Measurements from ENCODE around the gene DUSP1. TPM values are rescaled to one million over a fixed set of nuclear protein-coding genes. Genes with fewer than 3 reads are reported as not detected.

The DUSP1 gene
- total RNA-seq, 1 experiment from 2014 or later: 16.6 TPM

GRCh38 chr5:172723508-172723907, 47.5 kb downstream of the DUSP1 start:
- no peak for DNase-seq (ENCODE audit: low read depth, low spot score)
- intact Hi-C loops (cut with micrococcal nuclease): no loop called here
- TF ChIP-seq EZH2 (IDR thresholded peaks at IDR 0.05) (no peak), ATF3 (IDR thresholded peaks at IDR 0.05) (no peak), ZBTB33 (IDR thresholded peaks at IDR 0.05; ENCODE audit: extremely low read depth, insufficient replicate concordance, low read length) (no peak), ELF1 (IDR thresholded peaks at IDR 0.05; ENCODE audit: borderline replicate concordance, low read depth) (no peak), YY1 (IDR thresholded peaks at IDR 0.05; ENCODE audit: extremely low read depth, insufficient replicate concordance, low read depth, low read length) (no peak), SIN3A (IDR thresholded peaks at IDR 0.05; ENCODE audit: low read depth) (no peak), CEBPB (IDR thresholded peaks at IDR 0.05; ENCODE audit: low read depth) (no peak), POLR2A (IDR thresholded peaks at IDR 0.05; ENCODE audit: borderline replicate concordance, extremely low read depth, insufficient read depth, insufficient read length) (no peak), JUND (IDR thresholded peaks at IDR 0.05) (no peak), FOSL1 (IDR thresholded peaks at IDR 0.05; ENCODE audit: low read depth) (no peak), TCF7L2 (IDR thresholded peaks at IDR 0.05; ENCODE audit: borderline replicate concordance, extremely low read depth, insufficient read depth, insufficient read length) (no peak), ZNF274 (IDR thresholded peaks at IDR 0.05; ENCODE audit: low read depth, low read length) (no peak), EGR1 (IDR thresholded peaks at IDR 0.05; ENCODE audit: low read depth) (no peak), EZH2phosphoT487 (IDR thresholded peaks at IDR 0.05; ENCODE audit: borderline replicate concordance) (no peak), POLR2AphosphoS5 (IDR thresholded peaks at IDR 0.05; ENCODE audit: low read depth, low read length) (no peak), SRF (IDR thresholded peaks at IDR 0.05; ENCODE audit: low read depth) (no peak)
- POLR2A ChIA-PET: interaction anchor here (1.6 kb wide), 1 partner anchor 47 kb away, joined by 6 read pairs; the partner anchor contains the start of gene DUSP1
- H2AFZ ChIP-seq (ENCODE audit: low read depth, low read length, poor library complexity, severe bottlenecking): no peak overlapping the region
- H3K4me2 ChIP-seq (ENCODE audit: low read length): no peak overlapping the region
- BruUV-seq (replicated peaks): no TSS peak
- H3K4me1 ChIP-seq (ENCODE audit: control insufficient read depth in 1 of 2, insufficient read depth in 2 of 2, low read length in 2 of 2): no peaks in the 10 kb centered on the region
- H4K20me1 ChIP-seq (ENCODE audit: insufficient read depth): no peaks in the 10 kb centered on the region
- H3K27ac ChIP-seq (ENCODE audit: low read depth, low read length): no peak overlapping the region
- RAD21 ChIA-PET (ENCODE audit: low non-redundant PET in 1 of 2, low total read pairs in 2 of 2, uncharacterized antibody in 2 of 2, unreplicated experiment in 2 of 2): no interaction called here
- no peaks in the 10 kb centered on the region for H3K9me3 ChIP-seq (ENCODE audit: control insufficient read depth in 1 of 2, insufficient read depth in 1 of 2, low read depth in 1 of 2, low read length in 2 of 2)
- H3K9me2 ChIP-seq (ENCODE audit: insufficient read depth): no peaks in the 10 kb centered on the region
- CTCF ChIA-PET: interaction anchor here (1.1 kb wide), 1 partner anchor 216 kb away, joined by 3 read pairs; no protein-coding TSS in a partner anchor
- ATAC-seq: no peak
- no peak overlapping the region for H3K4me3 ChIP-seq (replicated peaks in 1 of 2; ENCODE audit: low read depth in 1 of 2, low read length in 2 of 2)
- no peak overlapping the region for H3K9ac ChIP-seq (ENCODE audit: low read length)
- no peaks in the 10 kb centered on the region for H3K79me2 ChIP-seq (ENCODE audit: insufficient read depth, low read length)
- H3K27me3 ChIP-seq (ENCODE audit: insufficient read depth, low read length): no peaks in the 10 kb centered on the region
- H3K36me3 ChIP-seq (ENCODE audit: control insufficient read depth in 1 of 2, insufficient read depth in 2 of 2, low read length in 2 of 2): no peaks in the 10 kb centered on the region

All from HCT116 (cell line).